ENCODE results near the gene TTI1.

Gene TTI1

DNA sequence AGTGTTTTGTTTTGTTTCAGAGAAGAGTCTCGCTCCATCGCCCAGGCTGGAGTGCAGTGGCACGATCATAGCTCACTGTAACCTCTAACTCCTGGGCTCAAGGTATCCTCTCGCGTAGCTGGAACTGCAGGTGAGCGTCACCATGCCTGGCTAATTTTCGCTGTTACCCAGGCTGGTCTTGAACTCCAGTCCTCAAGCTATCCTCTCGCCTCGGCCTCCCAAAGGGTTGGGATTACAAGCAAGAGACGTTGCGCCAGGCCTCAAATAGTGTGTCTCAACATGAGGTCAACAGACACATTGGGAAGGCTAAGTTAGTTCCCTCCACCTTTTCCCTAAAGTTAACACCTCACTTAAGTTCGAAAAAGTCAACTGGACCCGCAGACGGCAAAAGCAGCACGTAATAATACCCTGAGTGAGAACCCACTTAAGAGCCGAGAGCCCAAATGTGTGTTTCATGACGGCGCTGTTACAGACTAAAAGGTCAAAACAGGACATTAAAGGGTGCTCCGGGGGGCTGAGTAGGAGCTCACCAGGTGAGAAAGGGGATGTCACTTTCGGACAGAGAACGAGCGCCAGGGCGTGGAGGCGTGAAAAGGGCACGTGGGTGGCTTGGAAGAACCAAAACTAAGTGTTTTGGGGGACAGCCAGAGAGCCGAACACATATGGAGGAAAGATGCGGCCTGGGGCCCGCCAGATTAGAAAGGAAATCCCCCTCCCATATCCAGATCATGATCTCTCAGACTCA, 499 bp downstream of the TTI1 start:
- TF ChIP-seq, protein P1, sequence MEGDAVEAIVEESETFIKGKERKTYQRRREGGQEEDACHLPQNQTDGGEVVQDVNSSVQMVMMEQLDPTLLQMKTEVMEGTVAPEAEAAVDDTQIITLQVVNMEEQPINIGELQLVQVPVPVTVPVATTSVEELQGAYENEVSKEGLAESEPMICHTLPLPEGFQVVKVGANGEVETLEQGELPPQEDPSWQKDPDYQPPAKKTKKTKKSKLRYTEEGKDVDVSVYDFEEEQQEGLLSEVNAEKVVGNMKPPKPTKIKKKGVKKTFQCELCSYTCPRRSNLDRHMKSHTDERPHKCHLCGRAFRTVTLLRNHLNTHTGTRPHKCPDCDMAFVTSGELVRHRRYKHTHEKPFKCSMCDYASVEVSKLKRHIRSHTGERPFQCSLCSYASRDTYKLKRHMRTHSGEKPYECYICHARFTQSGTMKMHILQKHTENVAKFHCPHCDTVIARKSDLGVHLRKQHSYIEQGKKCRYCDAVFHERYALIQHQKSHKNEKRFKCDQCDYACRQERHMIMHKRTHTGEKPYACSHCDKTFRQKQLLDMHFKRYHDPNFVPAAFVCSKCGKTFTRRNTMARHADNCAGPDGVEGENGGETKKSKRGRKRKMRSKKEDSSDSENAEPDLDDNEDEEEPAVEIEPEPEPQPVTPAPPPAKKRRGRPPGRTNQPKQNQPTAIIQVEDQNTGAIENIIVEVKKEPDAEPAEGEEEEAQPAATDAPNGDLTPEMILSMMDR (conservative IDR thresholded peaks at IDR 0.05; ENCODE audit: control insufficient read depth, insufficient read depth, low read depth, low read length) = no peak
- peak overlapping the region; percentile 95 for H3K4me3 ChIP-seq (ENCODE audit: control insufficient read depth, low read depth, low read length)
- DNase-seq (ENCODE audit: low read depth) = no peak

DNA sequence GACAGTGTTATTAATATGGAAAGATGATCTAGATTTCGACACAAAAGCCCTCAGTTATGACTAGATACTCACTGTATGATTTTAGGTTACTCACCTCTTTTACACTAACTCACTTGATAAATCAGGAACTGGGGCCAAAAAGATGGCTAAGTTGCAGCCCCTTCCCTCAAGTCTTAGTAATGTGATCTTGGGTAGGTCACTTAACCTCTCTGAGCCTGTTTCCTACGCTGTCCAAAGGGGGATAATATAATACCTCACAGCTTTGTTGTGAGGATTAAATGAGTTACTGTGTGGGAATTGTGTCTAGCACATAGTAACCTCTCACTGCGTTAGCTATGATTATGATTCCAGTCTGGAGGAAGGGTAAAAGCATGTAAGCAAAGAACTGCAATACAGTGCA, 1.3 kb downstream of the TTI1 start:
- DNase-seq (ENCODE audit: low read depth) = no peak
- H3K4me3 ChIP-seq (ENCODE audit: control insufficient read depth, low read depth, low read length) = no peak overlapping the region
- TF ChIP-seq, protein P1 (conservative IDR thresholded peaks at IDR 0.05; ENCODE audit: control insufficient read depth, insufficient read depth, low read depth, low read length) = no peak

DNA sequence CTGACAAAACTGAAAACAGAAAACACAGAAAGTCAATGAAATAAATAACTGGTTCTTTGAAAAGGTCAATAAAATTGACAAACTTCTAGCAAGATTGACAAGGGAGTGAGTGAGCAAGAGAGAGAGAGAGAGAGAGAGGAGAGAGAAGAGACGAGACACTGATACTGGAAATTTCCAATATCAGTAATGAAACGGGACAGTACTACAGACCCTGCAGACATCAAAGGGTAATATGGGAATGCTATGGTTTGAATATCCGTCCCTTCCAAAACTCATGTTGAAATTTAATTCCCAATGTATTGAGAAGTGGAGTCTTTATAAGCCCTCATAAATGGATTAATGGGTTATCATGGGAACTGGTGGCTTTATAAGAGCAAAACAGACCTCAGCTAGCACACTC, 3.8 kb downstream of the TTI1 start:
- H3K4me3 ChIP-seq (ENCODE audit: control insufficient read depth, low read depth, low read length) = no peak overlapping the region
- TF ChIP-seq, protein P1 (conservative IDR thresholded peaks at IDR 0.05; ENCODE audit: control insufficient read depth, insufficient read depth, low read depth, low read length) = no peak
- DNase-seq (ENCODE audit: low read depth) = no peak

DNA sequence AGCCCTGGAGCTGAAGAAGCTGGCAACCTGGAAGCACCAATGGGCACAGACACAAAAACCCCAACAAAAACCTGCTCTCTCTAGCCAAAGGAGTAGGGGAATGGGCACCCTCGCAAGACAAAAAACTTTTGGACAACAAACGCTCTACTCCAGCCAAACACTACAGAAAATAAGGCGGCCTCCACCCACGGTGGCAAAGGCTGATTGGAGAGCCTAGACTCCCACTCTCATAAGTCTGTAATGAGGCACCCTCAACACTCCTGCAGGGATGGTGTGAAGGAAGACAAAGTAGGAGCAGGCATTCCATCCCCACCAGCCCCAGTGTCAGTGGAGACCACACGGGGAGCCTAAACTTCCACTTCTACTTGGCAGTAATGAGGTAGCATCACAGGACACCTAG, 8.8 kb downstream of the TTI1 start:
- TF ChIP-seq, protein P1 (conservative IDR thresholded peaks at IDR 0.05; ENCODE audit: control insufficient read depth, insufficient read depth, low read depth, low read length) = no peak
- no peak overlapping the region for H3K4me3 ChIP-seq (ENCODE audit: control insufficient read depth, low read depth, low read length)
- no peak for DNase-seq (ENCODE audit: low read depth)

DNA sequence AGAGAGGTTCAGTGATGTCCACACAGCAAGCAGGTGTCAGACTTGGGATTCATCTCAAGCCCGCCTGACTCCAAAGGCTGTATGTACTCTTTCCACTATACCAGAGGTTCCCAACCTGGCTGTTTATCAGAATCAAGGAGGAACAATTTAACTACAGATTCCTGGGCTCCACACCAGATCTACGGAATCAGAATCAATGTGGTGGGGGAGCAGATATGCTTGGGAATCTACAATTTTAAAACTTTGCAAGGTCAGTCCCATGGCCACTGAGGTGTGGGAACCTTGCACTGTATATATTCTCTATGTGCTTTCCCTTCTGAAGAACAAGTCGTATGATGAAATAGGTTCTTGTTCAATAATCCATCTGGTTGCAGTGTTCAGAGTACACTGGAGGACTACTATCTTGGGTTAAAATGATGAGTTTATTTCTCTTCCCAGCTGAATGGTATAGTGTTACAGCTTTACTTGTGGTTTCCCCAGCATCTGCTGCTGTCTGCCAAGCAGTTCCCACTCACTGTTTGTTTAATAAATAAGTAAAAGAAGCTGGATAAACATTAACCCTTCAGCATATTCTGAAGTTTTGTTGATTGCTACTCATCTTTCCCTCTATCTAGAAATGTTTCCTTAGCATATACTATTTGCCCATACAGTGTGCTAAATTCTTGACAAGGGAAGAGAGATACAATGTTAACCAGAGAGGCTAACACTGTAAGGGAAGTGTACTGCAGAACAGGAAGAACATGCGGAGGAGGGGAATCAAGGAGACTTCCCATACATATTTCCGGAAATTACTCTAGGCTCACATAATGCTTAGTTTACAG, 9.9 kb downstream of the TTI1 start:
- H3K4me3 ChIP-seq (ENCODE audit: control insufficient read depth, low read depth, low read length) = no peak overlapping the region
- peak; percentile 90 for DNase-seq (ENCODE audit: low read depth)
- TF ChIP-seq, protein P1 (conservative IDR thresholded peaks at IDR 0.05; ENCODE audit: control insufficient read depth, insufficient read depth, low read depth, low read length) = no peak

DNA sequence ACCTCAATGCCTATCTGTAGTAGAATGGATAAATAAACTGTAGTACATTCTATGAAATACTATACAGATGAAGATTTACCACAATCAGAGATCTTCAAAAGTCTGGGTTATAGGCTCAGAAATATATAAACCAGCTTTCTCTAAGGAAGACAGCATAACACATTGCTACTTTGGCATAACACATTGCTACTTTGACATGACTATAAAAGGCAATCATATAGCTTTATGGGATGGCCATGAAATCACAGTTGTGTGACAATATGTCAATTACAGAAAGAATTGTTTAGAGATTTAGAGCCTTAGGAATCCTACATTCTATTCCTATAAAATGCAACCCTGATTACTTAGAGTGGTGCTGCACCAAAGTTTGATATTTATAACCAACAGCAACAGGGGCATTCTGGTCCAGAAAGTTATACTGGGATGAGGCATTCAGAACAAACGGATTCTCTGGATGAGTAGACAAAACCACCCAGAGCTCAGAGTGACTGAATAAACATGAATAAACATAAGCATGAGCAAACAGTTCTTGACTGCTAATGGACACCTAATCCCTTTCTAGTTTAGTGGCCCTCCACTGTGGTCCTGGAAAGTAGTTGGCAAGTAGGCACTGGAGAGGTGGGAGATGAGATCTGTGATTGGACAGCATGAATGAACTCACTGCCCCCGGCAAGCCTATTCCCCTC, 12.0 kb downstream of the TTI1 start:
- TF ChIP-seq, protein P1 (conservative IDR thresholded peaks at IDR 0.05; ENCODE audit: control insufficient read depth, insufficient read depth, low read depth, low read length) = no peak
- DNase-seq (ENCODE audit: low read depth) = peak; percentile 36
- H3K4me3 ChIP-seq (ENCODE audit: control insufficient read depth, low read depth, low read length) = no peak overlapping the region

All from fibroblast of mammary gland (primary cell).